K562 (cell line): Measurements from ENCODE around the gene TMEM132E. TPM values are rescaled to one million over a fixed set of nuclear protein-coding genes. Genes with fewer than 3 reads are reported as not detected.

Experiments used
- ATAC-seq: fragments of 200-7000 bp; cut with Tn5 transposase; 3 replicates; pipeline ENCODE4 v1.9.1; 2020; ENCODE audit warnings: moderate library complexity
- BruUV-seq: library from RNA; stranded (reverse); fragments of 400-500 nt; replicated peaks from 2 replicates; lab custom pipeline; 2021; lab: Mats Ljungman, UMichigan
- CTCF ChIA-PET: fragments of 300-600 bp; formaldehyde crosslinking; extraction: SDS; loops from one replicate; lab custom pipeline; 2021; ENCODE audit warnings: low intra/inter-chr PET ratio; lab: Yijun Ruan, JAX
- POLR2A ChIA-PET: fragments of 300-600, 350-650 bp; sonication (Branson Sonifier 250); formaldehyde crosslinking; extraction: SDS; loops from one replicate; lab custom pipeline; 2021; ENCODE audit warnings: antibody characterized with exemption, inconsistent platforms; lab: Yijun Ruan, JAX
- DNase-seq, 4 experiments: peaks; one replicate each; pipeline versions ENCODE4 v3.0.0 to v3.0.0-alpha.2; 2011 to 2018; ENCODE audit warnings: low spot score in 3 of 4, mixed read lengths in 3 of 4; ENCODE audit errors: extremely low read depth in 1 of 4
- FAIRE-seq: peaks from 2 replicates; lab custom pipeline; 2011; peaks lifted over from hg19 to GRCh38; lab: Jason Lieb, UNC
- H2AFZ ChIP-seq: 2 replicates; pipeline ENCODE4 v1.6.0; 2011; ENCODE audit warnings: low read depth, low read length, control low read depth, inconsistent platforms
- H3K27ac ChIP-seq: fragments of 200-600 bp; 3 replicates; pipeline ENCODE4 v1.8.0; 2011; ENCODE audit warnings: low read depth, mild to moderate bottlenecking, control low read depth, inconsistent platforms, low read length, moderate library complexity, mixed read lengths; ENCODE audit errors: extremely low read depth
- H3K27me3 ChIP-seq, 2 experiments: fragments of 300-600 bp in 1 of 2; 2 replicates in 1 of 2; 3 replicates in 1 of 2; pipeline versions ENCODE4 v1.6.0 to v1.8.0; 2011; ENCODE audit warnings: inconsistent platforms in 2 of 2, low read length in 2 of 2, mild to moderate bottlenecking in 1 of 2, mixed read lengths in 1 of 2, moderate library complexity in 1 of 2; ENCODE audit not compliant: control insufficient read depth in 2 of 2, insufficient read depth in 2 of 2
- H3K36me3 ChIP-seq: fragments of 300-600 bp; 3 replicates; pipeline ENCODE4 v1.8.0; 2011; ENCODE audit warnings: mild to moderate bottlenecking, low read length, inconsistent platforms; ENCODE audit not compliant: control insufficient read depth, insufficient read depth
- H3K4me1 ChIP-seq, 2 experiments: fragments of 200-600 bp in 1 of 2; replicated peaks in 1 of 2; 2 replicates in 1 of 2; 3 replicates in 1 of 2; pipeline versions ENCODE4 v1.5.1 to v1.8.0; 2011; ENCODE audit warnings: inconsistent platforms in 2 of 2, low read length in 2 of 2, mild to moderate bottlenecking in 1 of 2, mixed read lengths in 1 of 2, moderate library complexity in 1 of 2; ENCODE audit not compliant: control insufficient read depth in 2 of 2, insufficient read depth in 2 of 2
- H3K4me2 ChIP-seq: 2 replicates; pipeline ENCODE4 v1.6.1; 2011; ENCODE audit warnings: low read length, control low read depth, inconsistent platforms, mixed read lengths; ENCODE audit not compliant: insufficient read depth
- H3K4me3 ChIP-seq: fragments of 200-600 bp; sonication (generic), shearing (Covaris generic); 2 replicates; pipeline ENCODE4 v1.5.1; 2016; ENCODE audit warnings: control low read depth, inconsistent platforms
- H3K79me2 ChIP-seq: fragments of 200-600 bp; 3 replicates; pipeline ENCODE4 v1.8.0; 2011; ENCODE audit warnings: low read length, inconsistent platforms; ENCODE audit not compliant: control insufficient read depth, insufficient read depth
- H3K9ac ChIP-seq, 2 experiments: 2 replicates each; pipeline versions ENCODE4 v1.6.0 to v1.6.1; 2011; ENCODE audit warnings: low read depth in 2 of 2, low read length in 2 of 2, control low read depth in 1 of 2, inconsistent platforms in 1 of 2, mild to moderate bottlenecking in 1 of 2, mixed read lengths in 1 of 2; ENCODE audit not compliant: insufficient read depth in 1 of 2
- H3K9me1 ChIP-seq: one replicate; pipeline ENCODE4 v1.6.0; 2011; ENCODE audit warnings: inconsistent platforms, mild to moderate bottlenecking, low read length, moderate library complexity; ENCODE audit not compliant: control insufficient read depth, insufficient read depth
- H3K9me3 ChIP-seq: replicated peaks from 2 replicates; pipeline ENCODE4 v1.5.1; 2011; ENCODE audit warnings: low read depth, low read length, inconsistent platforms; ENCODE audit not compliant: control insufficient read depth, insufficient read depth
- H4K20me1 ChIP-seq: replicated peaks from 2 replicates; pipeline ENCODE4 v1.6.1; 2011; ENCODE audit warnings: low read length, inconsistent platforms, mixed read lengths; ENCODE audit not compliant: control insufficient read depth, insufficient read depth
- ARID1B ChIP-seq: fragments of 450-650 bp; IDR thresholded peaks from 2 replicates; pipeline ENCODE4 v1.6.1; 2016; ENCODE audit warnings: antibody characterized with exemption, mild to moderate bottlenecking, inconsistent platforms
- CBFA2T2 ChIP-seq: fragments of 450-650 bp; conservative IDR thresholded peaks from 2 replicates; pipeline ENCODE4 v1.6.1; 2017; ENCODE audit warnings: mild to moderate bottlenecking
- CBFA2T3 ChIP-seq: fragments of 450-650 bp; IDR thresholded peaks from 2 replicates; pipeline ENCODE4 v1.6.1; 2017
- HMBOX1 ChIP-seq: sonication (generic); IDR thresholded peaks from 2 replicates; pipeline ENCODE4 v1.6.1; 2016
- HNRNPLL ChIP-seq: fragments of 200-400 bp; formaldehyde crosslinking; IDR thresholded peaks from 2 replicates; pipeline ENCODE4 v1.6.1; 2017; ENCODE audit warnings: low read length, low read depth, mild to moderate bottlenecking; ENCODE audit not compliant: poor library complexity, severe bottlenecking
- MTA2 ChIP-seq: fragments of 450-650 bp; IDR thresholded peaks from 2 replicates; pipeline ENCODE4 v1.6.1; 2016; ENCODE audit warnings: low read depth
- NCOR1 ChIP-seq: fragments of 450-650 bp; IDR thresholded peaks from 2 replicates; pipeline ENCODE4 v1.6.1; 2016; ENCODE audit warnings: mild to moderate bottlenecking, moderate library complexity
- NFIC ChIP-seq: fragments of 450-650 bp; IDR thresholded peaks from 2 replicates; pipeline ENCODE4 v1.6.1; 2017; ENCODE audit warnings: mild to moderate bottlenecking, inconsistent platforms
- TAL1 ChIP-seq: fragments of 450-650 bp; IDR thresholded peaks from 2 replicates; pipeline ENCODE4 v1.6.1; 2016; ENCODE audit warnings: mild to moderate bottlenecking
- TEAD4 ChIP-seq, 2 experiments: sonication (generic) in 1 of 2; formaldehyde crosslinking in 1 of 2; IDR thresholded peaks; 2 replicates each; pipeline versions ENCODE4 v1.6.1 to v1.8.0; 2012 to 2022; ENCODE audit warnings: borderline replicate concordance in 1 of 2, inconsistent platforms in 1 of 2, low read length in 1 of 2, mild to moderate bottlenecking in 1 of 2, missing genetic modification reagents in 1 of 2
- ZC3H4 ChIP-seq: sonication (generic); formaldehyde crosslinking; IDR thresholded peaks from 2 replicates; pipeline ENCODE4 v1.9.0; 2021; ENCODE audit warnings: missing genetic modification reagents, borderline replicate concordance
- ZNF274 ChIP-seq: IDR thresholded peaks from 2 replicates; pipeline ENCODE4 v1.6.1; 2011; ENCODE audit warnings: low read depth, mild to moderate bottlenecking, low read length, moderate library complexity, borderline replicate concordance
- WGBS: fragments of 100-300 bp; shearing (Covaris generic); methylation state at CpG from one replicate; pipeline ENCODE4 v1.1.6; 2016; ENCODE audit warnings: low coverage, mixed read lengths; ENCODE audit not compliant: insufficient coverage; ENCODE audit errors: missing lambda C conversion rate; 5-methylcytosine and 5-hydroxymethylcytosine counted together
- in situ Hi-C: fragments of 300-500 bp; cut with MboI; formaldehyde crosslinking; loops from 4 replicates; pipeline ENCODE4 v1.15.0; 2018; ENCODE audit warnings: inconsistent platforms, mixed read lengths
- intact Hi-C: fragments of 100-400 bp; cut with micrococcal nuclease; formaldehyde crosslinking; loops from 2 replicates; pipeline ENCODE4 v1.14.2; 2022
- polyA plus RNA-seq, 8 experiments: library from polyadenylated mRNA; depleted of rRNA in 4 of 8; stranded (reverse) in 5 of 8; unstranded in 3 of 8; fragments of >200 nt; fragmentation: Nextera tagmentation in 2 of 8; fragmentation: Illumina TruSeq in 1 of 8; extraction: Ambion mirVana in 2 of 8; extraction: Trizol in 1 of 8; gene quantifications; 2 replicates each; pipeline versions ENCODE4 v1.2.1 to v1.2.3, GENCODE V29; 2011 to 2014; ENCODE audit warnings: inconsistent platforms in 1 of 8, missing spikeins in 1 of 8
- total RNA-seq, 7 experiments: library from RNA; depleted of rRNA in 6 of 7; stranded (reverse); fragments of >200 nt in 6 of 7; fragmentation: Illumina TruSeq in 2 of 7; extraction: Trizol in 2 of 7; gene quantifications; 2 replicates each; pipeline versions ENCODE4 v1.2.1 to v1.2.3, GENCODE V29; 2011 to 2021; ENCODE audit warnings: low replicate concordance in 1 of 7
- TF ChIP-seq, protein P1 (sequence below), 3 experiments: IDR thresholded peaks in 2 of 3; conservative IDR thresholded peaks in 1 of 3; 2 replicates each; pipeline ENCODE4 v1.5.1; 2011 to 2012; ENCODE audit warnings: low read length in 3 of 3, mild to moderate bottlenecking in 3 of 3, control low read depth in 2 of 3, improper control_type of control experiment in 1 of 3, inconsistent platforms in 1 of 3, low read depth in 1 of 3, mixed read lengths in 1 of 3, moderate library complexity in 1 of 3; ENCODE audit not compliant: insufficient read depth in 2 of 3

The TMEM132E gene
- total and polyA plus RNA-seq, 9 of the 15 experiments (the other 6 are each of a cell fraction or from before 2014, with no cell fraction given): not detected

- TF ChIP-seq, protein P1, sequence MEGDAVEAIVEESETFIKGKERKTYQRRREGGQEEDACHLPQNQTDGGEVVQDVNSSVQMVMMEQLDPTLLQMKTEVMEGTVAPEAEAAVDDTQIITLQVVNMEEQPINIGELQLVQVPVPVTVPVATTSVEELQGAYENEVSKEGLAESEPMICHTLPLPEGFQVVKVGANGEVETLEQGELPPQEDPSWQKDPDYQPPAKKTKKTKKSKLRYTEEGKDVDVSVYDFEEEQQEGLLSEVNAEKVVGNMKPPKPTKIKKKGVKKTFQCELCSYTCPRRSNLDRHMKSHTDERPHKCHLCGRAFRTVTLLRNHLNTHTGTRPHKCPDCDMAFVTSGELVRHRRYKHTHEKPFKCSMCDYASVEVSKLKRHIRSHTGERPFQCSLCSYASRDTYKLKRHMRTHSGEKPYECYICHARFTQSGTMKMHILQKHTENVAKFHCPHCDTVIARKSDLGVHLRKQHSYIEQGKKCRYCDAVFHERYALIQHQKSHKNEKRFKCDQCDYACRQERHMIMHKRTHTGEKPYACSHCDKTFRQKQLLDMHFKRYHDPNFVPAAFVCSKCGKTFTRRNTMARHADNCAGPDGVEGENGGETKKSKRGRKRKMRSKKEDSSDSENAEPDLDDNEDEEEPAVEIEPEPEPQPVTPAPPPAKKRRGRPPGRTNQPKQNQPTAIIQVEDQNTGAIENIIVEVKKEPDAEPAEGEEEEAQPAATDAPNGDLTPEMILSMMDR (IDR thresholded peaks at IDR 0.05 in 2 of 3, conservative IDR thresholded peaks at IDR 0.05 in 1 of 3; ENCODE audit: insufficient read depth in 2 of 3, low read depth in 1 of 3, low read length in 3 of 3): peak; percentile 29 to 40 (median 34); a peak in 3 of 6 replicates
These were observed 17.0 kb upstream of the TMEM132E start (continued) for GRCh38 chr17:34562387-34562786.

DNA sequence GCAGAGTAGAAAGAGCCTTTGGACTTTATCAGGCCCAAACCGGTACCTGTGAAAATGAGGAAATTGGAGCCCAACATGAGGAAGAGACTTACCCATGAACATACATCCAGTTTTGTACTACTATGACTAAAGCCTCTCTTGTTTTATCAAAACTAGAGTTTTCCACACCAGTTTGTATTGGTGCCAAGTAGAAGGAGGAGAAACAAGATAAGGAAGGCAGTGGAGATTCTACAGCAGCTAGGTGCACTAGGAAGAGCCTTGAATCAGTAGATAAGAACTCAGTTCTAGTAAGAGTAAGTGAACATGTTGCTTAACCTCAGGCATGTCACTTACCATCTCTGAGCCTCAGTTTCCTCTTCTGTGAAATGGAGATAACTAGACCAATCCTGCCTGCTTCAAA is 13.7 kb upstream of the TMEM132E start:
- Histone ChIP-seq H3K4me3 (no peak overlapping the region), H3K27me3 (peaks cover 0 to 9% of the 10 kb centered on the region in 2 experiments; a peak in 2 of 5 replicates), H2AFZ (no peak overlapping the region), H3K9me1 (no peaks in the 10 kb centered on the region), H3K36me3 (no peaks in the 10 kb centered on the region), H3K9ac (no peak overlapping the region), H3K4me2 (no peak overlapping the region), H3K4me1 (no peaks in the 10 kb centered on the region; a peak in 1 of 5 replicates)
- in situ Hi-C loops: no loop called here
- BruUV-seq: no TSS peak
- DNase-seq: peak in 1 of 4 experiments; percentile 4
- TF ChIP-seq ZNF274 (no peak), ARID1B (peak; percentile 55), HMBOX1 (0 out of 2 replicates have a peak, but pooled peaks have one; percentile 24), TEAD4 (IDR thresholded peaks at IDR 0.05; ENCODE audit: low read length) (peak; percentile 67; the same call in 1 of the 2 replicates), TEAD4 (CRISPR knock-in tag; IDR thresholded peaks at IDR 0.05; ENCODE audit: borderline replicate concordance) (no peak), TAL1 (peak; percentile 64), NFIC (peak; percentile 47; the same call in 1 of the 2 replicates), CBFA2T3 (peak; percentile 59), NCOR1 (peak; percentile 22; the same call in 1 of the 2 replicates), CBFA2T2 (0 out of 2 replicates have a peak, but pooled peaks have one; percentile 26), ZC3H4 (CRISPR knock-in tag) (no peak), MTA2 (peak; percentile 28; the same call in 1 of the 2 replicates), HNRNPLL (no peak)
- TF ChIP-seq, all 486 proteins: peak for 9
- peaks cover 4% of the 10 kb centered on the region; the same call in 1 of the 2 replicates for H4K20me1 ChIP-seq
- 0% methylated on average over 1 of the region's 1 CpG for WGBS
- ATAC-seq (no peak), FAIRE-seq (no peak)
- intact Hi-C loops: no loop called here
- ChIA-PET POLR2A (interaction anchor here (0.7 kb wide), 2 partner anchors 61 to 89 kb away, joined by 3 read pairs; no protein-coding TSS in a partner anchor), CTCF (no interaction called here)
- H3K9me3 ChIP-seq: no peaks in the 10 kb centered on the region
- no peaks in the 10 kb centered on the region for H3K79me2 ChIP-seq
- H3K27ac ChIP-seq: no peak overlapping the region
